Tibial nerve (tissue), 4 donors: ENCODE measurements around the gene PHETA1. TPM values are rescaled to one million over a fixed set of nuclear protein-coding genes. Genes with fewer than 3 reads are reported as not detected.
A peak's percentile ranks its signal among the peaks of the same experiment; 100 is the strongest.

Source experiments
- DNase-seq, 2 donors: peaks; one replicate each; pipeline ENCODE4 v3.0.0-alpha.2; 2019; ENCODE audit warnings: low spot score in 2 of 2
- H3K27ac ChIP-seq, 4 donors: fragments of 200-600 bp; sonication (generic) in 3 of 4; one replicate each; pipeline ENCODE4 v1.5.1; 2017 to 2019; ENCODE audit warnings: mild to moderate bottlenecking in 1 of 4
- H3K27me3 ChIP-seq, 2 donors: fragments of 200-600 bp; sonication (generic) in 1 of 2; one replicate each; pipeline versions ENCODE4 v1.5.1 to v1.6.0; 2017 to 2019
- H3K36me3 ChIP-seq, 3 donors: fragments of 200-600 bp; sonication (generic); one replicate each; pipeline ENCODE4 v1.5.1; 2018 to 2019
- H3K4me1 ChIP-seq, 4 donors: fragments of 200-600 bp; sonication (generic) in 3 of 4; one replicate each; pipeline ENCODE4 v1.5.1; 2017 to 2019
- H3K4me3 ChIP-seq, 4 donors: fragments of 200-600 bp; sonication (generic) in 3 of 4; one replicate each; pipeline ENCODE4 v1.5.1; 2017 to 2019; ENCODE audit warnings: mild to moderate bottlenecking in 1 of 4, moderate library complexity in 1 of 4
- H3K9me3 ChIP-seq, 4 donors: fragments of 200-600 bp; sonication (generic) in 3 of 4; one replicate each; pipeline ENCODE4 v1.5.1; 2017 to 2019
- EP300 ChIP-seq, 2 donors: sonication (generic); formaldehyde crosslinking; IDR thresholded peaks; one replicate each; pipeline ENCODE4 v1.6.1; 2017; ENCODE audit warnings: antibody characterized with exemption in 2 of 2, mild to moderate bottlenecking in 1 of 2
- POLR2A ChIP-seq, 2 donors: fragments of 450-650 bp; IDR thresholded peaks; one replicate each; pipeline ENCODE4 v1.6.1; 2017; ENCODE audit warnings: antibody characterized with exemption in 2 of 2, mild to moderate bottlenecking in 2 of 2, moderate library complexity in 2 of 2
- WGBS, 2 donors: methylation state at CpG; one replicate each; pipeline ENCODE4 v1.1.5; 2018; 5-methylcytosine and 5-hydroxymethylcytosine counted together
- total RNA-seq, 4 donors: library from RNA; depleted of rRNA; stranded (reverse); fragments of >200 nt; gene quantifications; one replicate each; pipeline ENCODE4 v1.1.0, GENCODE V29; 2016
- TF ChIP-seq, protein P1 (sequence below), 5 experiments: fragments of 200-600 bp in 3 of 5; fragments of 450-650 bp in 2 of 5; sonication (generic) in 3 of 5; IDR thresholded peaks; one replicate each; pipeline ENCODE4 v1.5.1; 2016 to 2019; ENCODE audit warnings: antibody characterized with exemption in 5 of 5, mild to moderate bottlenecking in 3 of 5, moderate library complexity in 2 of 5

PHETA1 gene
- total RNA-seq, 4 donors from 2014 or later, result 12.7 to 26.6 (median 18.3) TPM

DNA sequence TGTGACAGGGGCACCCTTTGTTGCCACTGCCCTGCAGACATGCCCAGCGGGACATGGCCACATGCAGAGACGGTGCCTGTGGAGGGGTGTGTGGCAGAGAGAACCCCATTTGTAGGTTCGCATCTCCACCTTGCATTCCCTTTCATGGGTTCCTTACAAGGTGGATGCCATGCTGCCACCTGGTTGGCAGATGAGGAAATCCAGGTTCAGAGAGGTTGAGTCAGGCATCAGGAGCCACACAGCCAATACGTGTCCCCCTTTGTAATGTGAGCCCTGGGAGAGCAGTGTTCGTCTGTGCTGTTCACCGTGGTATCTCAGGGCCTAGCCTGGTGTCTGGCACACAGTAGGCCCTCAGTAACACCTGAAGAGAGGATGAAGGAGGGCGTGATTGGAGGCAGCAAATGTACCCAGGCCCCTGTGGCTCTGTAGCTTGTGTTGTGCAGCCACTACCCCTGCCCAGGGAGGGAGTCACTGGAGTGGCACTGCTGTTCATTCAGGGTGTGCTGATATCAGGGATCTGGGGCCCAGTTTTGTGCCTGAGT is 45.9 kb upstream of the PHETA1 start:
- Histone ChIP-seq H3K4me1 (peaks cover 0 to 55% (median 44%) of the 10 kb centered on the region in 4 donors), H3K27me3 (no peaks in the 10 kb centered on the region), H3K27ac (peak overlapping the region in 1 of 4 donors; percentile 95), H3K4me3 (no peak overlapping the region), H3K36me3 (peaks cover 2 to 31% (median 9%) of the 10 kb centered on the region in 3 donors), H3K9me3 (no peaks in the 10 kb centered on the region)
- DNase-seq, result no peak
- TF ChIP-seq, protein P1, sequence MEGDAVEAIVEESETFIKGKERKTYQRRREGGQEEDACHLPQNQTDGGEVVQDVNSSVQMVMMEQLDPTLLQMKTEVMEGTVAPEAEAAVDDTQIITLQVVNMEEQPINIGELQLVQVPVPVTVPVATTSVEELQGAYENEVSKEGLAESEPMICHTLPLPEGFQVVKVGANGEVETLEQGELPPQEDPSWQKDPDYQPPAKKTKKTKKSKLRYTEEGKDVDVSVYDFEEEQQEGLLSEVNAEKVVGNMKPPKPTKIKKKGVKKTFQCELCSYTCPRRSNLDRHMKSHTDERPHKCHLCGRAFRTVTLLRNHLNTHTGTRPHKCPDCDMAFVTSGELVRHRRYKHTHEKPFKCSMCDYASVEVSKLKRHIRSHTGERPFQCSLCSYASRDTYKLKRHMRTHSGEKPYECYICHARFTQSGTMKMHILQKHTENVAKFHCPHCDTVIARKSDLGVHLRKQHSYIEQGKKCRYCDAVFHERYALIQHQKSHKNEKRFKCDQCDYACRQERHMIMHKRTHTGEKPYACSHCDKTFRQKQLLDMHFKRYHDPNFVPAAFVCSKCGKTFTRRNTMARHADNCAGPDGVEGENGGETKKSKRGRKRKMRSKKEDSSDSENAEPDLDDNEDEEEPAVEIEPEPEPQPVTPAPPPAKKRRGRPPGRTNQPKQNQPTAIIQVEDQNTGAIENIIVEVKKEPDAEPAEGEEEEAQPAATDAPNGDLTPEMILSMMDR (IDR thresholded peaks at IDR 0.05), result no peak
- TF ChIP-seq EP300 (IDR thresholded peaks at IDR 0.05), result no peak
- TF ChIP-seq POLR2A (IDR thresholded peaks at IDR 0.05), result no peak
- 68 to 79% methylated on average over 4 to 7 of the region's 7 CpGs for WGBS, 2 donors

DNA sequence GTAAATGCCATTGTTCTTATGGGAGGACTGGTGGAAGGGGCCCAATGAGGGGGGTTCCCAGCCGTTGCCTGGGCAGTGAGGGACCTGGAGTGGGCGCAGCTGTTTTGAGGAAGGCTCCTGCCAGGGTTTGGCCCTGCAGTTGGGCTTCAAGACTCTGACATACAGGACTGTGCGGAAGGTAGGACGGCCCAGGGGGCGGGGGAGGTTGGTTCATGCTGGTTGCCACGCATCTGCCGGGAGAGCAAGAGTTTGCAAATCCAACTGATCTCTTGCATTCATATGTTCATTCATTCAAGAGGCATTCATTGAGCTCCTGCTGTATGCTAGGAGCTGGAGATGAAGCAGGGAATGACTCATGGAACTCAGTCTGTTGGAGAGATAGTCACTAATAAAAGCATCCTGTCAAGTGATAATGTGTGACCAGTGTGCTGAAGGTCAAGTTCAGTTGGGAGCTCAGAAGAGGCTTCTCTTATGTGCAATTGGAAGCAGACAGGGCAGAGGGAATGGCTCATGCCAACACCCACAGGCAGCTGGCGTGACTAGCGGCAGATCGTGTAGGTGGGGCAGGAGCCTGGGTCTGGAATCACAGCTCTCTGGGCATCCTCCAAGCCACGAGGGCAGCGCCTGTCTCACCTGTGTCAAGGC is 44.7 kb upstream of the PHETA1 start:
- peaks cover 0 to 67% (median 57%) of the 10 kb centered on the region in 4 donors for H3K4me1 ChIP-seq
- H3K27me3 ChIP-seq, result no peaks in the 10 kb centered on the region
- H3K36me3 ChIP-seq, result peaks cover 0 to 18% (median 2%) of the 10 kb centered on the region in 3 donors
- H3K27ac ChIP-seq, result peak overlapping the region in 3 of 4 donors; percentile 19 to 95 (median 90)
- no peak overlapping the region for H3K4me3 ChIP-seq
- no peak for DNase-seq
- TF ChIP-seq EP300 (IDR thresholded peaks at IDR 0.05) (no peak), POLR2A (IDR thresholded peaks at IDR 0.05) (no peak)
- TF ChIP-seq, protein P1 (IDR thresholded peaks at IDR 0.05), result no peak
- WGBS, 2 donors, result 61 to 66% methylated on average over 12 of the region's 12 CpGs
- no peaks in the 10 kb centered on the region for H3K9me3 ChIP-seq

DNA sequence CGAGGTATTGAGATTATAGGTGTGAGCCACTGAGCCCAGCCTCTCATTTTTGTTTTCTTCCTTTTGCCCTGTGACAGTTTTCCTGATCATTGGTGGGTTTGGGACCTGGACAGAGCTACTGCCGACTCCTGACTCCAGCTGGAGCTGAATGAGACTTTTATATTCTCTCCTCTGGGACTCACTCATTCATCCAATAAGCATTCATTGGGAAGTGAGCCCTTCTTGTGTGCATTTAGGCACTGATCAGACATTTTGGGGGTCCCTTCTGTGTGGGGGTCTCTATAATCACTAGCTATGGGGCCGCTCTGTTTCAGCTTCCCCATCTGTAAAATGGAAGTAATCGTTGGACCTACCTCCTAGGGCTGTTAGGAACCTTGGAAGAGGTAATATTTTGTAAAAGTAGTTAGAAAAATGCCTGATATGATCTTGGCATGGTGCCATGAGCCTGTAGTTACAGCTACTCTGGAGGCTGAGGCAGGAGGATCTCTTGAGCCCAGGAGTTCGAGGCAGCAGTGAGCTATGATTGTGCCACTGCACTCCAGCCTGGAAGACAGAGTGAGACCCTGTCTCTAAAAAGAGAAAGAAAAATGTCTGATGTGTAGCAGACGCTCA is 44.0 kb upstream of the PHETA1 start:
- Histone ChIP-seq H3K36me3 (peaks cover 0 to 12% (median 0%) of the 10 kb centered on the region in 3 donors), H3K27me3 (no peaks in the 10 kb centered on the region), H3K9me3 (no peaks in the 10 kb centered on the region), H3K27ac (peak overlapping the region in 3 of 4 donors; percentile 60 to 95 (median 90)), H3K4me1 (peaks cover 0 to 73% (median 61%) of the 10 kb centered on the region in 4 donors), H3K4me3 (no peak overlapping the region)
- no peak for DNase-seq
- TF ChIP-seq EP300 (IDR thresholded peaks at IDR 0.05) (no peak), POLR2A (IDR thresholded peaks at IDR 0.05) (no peak)
- TF ChIP-seq, protein P1 (IDR thresholded peaks at IDR 0.05), result no peak
- WGBS, 2 donors, result 47 to 48% methylated on average over 6 of the region's 6 CpGs

DNA sequence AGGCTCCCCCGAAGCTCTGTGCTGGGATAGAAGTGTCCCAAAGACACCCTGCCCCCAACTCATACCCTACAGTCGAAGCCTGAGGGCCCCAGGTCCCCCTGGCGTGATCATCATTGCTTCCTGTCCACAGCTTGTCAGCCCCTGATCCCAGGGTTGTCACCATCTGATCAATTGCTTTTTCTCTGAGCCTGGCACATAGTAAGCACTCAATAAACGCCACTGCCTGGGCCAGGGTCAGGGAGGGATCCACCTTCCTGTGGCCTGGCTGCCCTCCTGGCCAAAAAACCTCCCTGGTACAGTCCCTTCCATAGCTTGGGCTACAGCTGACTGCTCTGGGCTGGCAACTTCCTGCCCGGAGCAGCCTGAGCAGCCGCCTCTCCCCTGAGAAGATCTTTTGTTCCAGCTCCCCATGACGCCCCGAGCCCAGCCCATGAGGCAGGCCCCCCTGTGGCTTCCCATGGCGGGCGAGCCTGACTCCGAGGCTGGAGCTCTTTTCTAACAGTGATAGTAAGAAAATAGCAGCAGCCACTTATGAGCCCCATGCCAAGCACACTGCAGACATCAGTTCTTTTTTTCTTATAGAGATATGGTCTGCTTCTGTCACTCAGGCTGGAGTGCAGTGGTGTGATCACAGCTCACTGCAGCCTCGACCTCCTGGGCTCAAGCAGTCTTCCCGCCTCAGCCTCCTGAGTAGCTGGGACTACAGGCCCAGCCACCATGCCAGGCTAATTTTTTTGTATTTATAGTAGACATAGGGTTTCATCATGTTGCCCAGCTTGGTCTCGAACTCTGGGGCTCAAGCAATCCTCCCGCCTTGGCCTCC is 43.3 kb upstream of the PHETA1 start:
- Histone ChIP-seq H3K9me3 (no peaks in the 10 kb centered on the region), H3K27ac (peak overlapping the region in 3 of 4 donors; percentile 60 to 95 (median 90)), H3K27me3 (no peaks in the 10 kb centered on the region), H3K4me3 (no peak overlapping the region), H3K4me1 (peaks cover 0 to 81% (median 66%) of the 10 kb centered on the region in 4 donors), H3K36me3 (peaks cover 0 to 9% (median 0%) of the 10 kb centered on the region in 3 donors)
- DNase-seq, result no peak
- TF ChIP-seq EP300 (IDR thresholded peaks at IDR 0.05) (no peak), POLR2A (IDR thresholded peaks at IDR 0.05) (no peak)
- TF ChIP-seq, protein P1 (IDR thresholded peaks at IDR 0.05), result no peak
- 40 to 47% methylated on average over 14 to 15 of the region's 15 CpGs for WGBS, 2 donors
